H1 (cell line): Measurements from ENCODE around the gene RAD51B. TPM values are rescaled to one million over a fixed set of nuclear protein-coding genes. Genes with fewer than 3 reads are reported as not detected.

Source experiments
- CTCF ChIA-PET: fragments of 300-600 bp; sonication (Branson Sonifier 250); formaldehyde crosslinking; loops from one replicate; lab custom pipeline; 2021; ENCODE audit not compliant: partially characterized antibody; lab: Charles Lee
- POLR2A ChIA-PET: fragments of 300-600 bp; sonication (Branson Sonifier 250); formaldehyde crosslinking; loops from one replicate; lab custom pipeline; 2021; ENCODE audit warnings: inconsistent platforms; ENCODE audit not compliant: partially characterized antibody; lab: Charles Lee
- DNase-seq, 2 experiments: peaks; one replicate each; pipeline versions ENCODE4 v3.0.0 to v3.0.0-alpha.2; 2010 to 2022; ENCODE audit warnings: low spot score in 2 of 2, low read depth in 1 of 2, mixed read lengths in 1 of 2
- FAIRE-seq: peaks from 2 replicates; lab custom pipeline; 2011; peaks lifted over from hg19 to GRCh38; lab: Jason Lieb, UNC
- H2AFZ ChIP-seq: 2 replicates; pipeline ENCODE4 v1.8.1; 2012; ENCODE audit warnings: low read length, inconsistent platforms
- H2AK5ac ChIP-seq: 2 replicates; pipeline ENCODE4 v1.6.1; 2013; ENCODE audit warnings: low read depth, low read length
- H2BK120ac ChIP-seq: replicated peaks from 2 replicates; pipeline ENCODE3; 2013; ENCODE audit warnings: low read depth, low read length, inconsistent platforms
- H2BK12ac ChIP-seq: 2 replicates; pipeline ENCODE4 v1.6.1; 2013; ENCODE audit warnings: low read depth, low read length
- H2BK15ac ChIP-seq: 2 replicates; pipeline ENCODE4 v1.6.1; 2013; ENCODE audit warnings: low read length
- H2BK20ac ChIP-seq: 2 replicates; pipeline ENCODE4 v1.6.1; 2013; ENCODE audit warnings: low read length
- H2BK5ac ChIP-seq: 2 replicates; pipeline ENCODE4 v1.6.1; 2013; ENCODE audit warnings: low read depth, low read length
- H3K14ac ChIP-seq: 2 replicates; pipeline ENCODE4 v1.6.1; 2013; ENCODE audit warnings: inconsistent platforms; ENCODE audit not compliant: insufficient read length
- H3K18ac ChIP-seq: 2 replicates; pipeline ENCODE4 v1.6.1; 2013; ENCODE audit warnings: low read length; ENCODE audit errors: extremely low read depth
- H3K23ac ChIP-seq: 2 replicates; pipeline ENCODE4 v1.6.1; 2013; ENCODE audit warnings: inconsistent platforms; ENCODE audit not compliant: insufficient read length
- H3K23me2 ChIP-seq: 2 replicates; pipeline ENCODE4 v1.6.1; 2013; ENCODE audit warnings: low read depth, low read length
- H3K27ac ChIP-seq: 2 replicates; pipeline ENCODE4 v1.6.1; 2011; ENCODE audit warnings: low read depth, low read length, inconsistent platforms
- H3K27me3 ChIP-seq, 4 experiments: replicated peaks in 1 of 4; 1 replicate in 1 of 4; 2 replicates in 3 of 4; pipeline versions ENCODE4 v1.6.1 to v1.8.1; 2011 to 2013; ENCODE audit warnings: low read length in 3 of 4, mild to moderate bottlenecking in 3 of 4, inconsistent platforms in 2 of 4, mixed read lengths in 2 of 4, moderate library complexity in 1 of 4; ENCODE audit not compliant: control insufficient read depth in 3 of 4, insufficient read depth in 3 of 4; ENCODE audit errors: extremely low read depth in 1 of 4
- H3K36me3 ChIP-seq, 4 experiments: 2 replicates each; pipeline versions ENCODE4 v1.6.1 to v1.8.1; 2011 to 2013; ENCODE audit warnings: mild to moderate bottlenecking in 4 of 4, low read length in 3 of 4, moderate library complexity in 2 of 4, control low read depth in 1 of 4, inconsistent platforms in 1 of 4; ENCODE audit not compliant: insufficient read depth in 4 of 4, control insufficient read depth in 2 of 4
- H3K4ac ChIP-seq: replicated peaks from 2 replicates; pipeline ENCODE3; 2013; ENCODE audit warnings: low read length, low read depth, mixed read lengths, inconsistent platforms; ENCODE audit not compliant: insufficient read length
- H3K4me1 ChIP-seq, 4 experiments: replicated peaks in 1 of 4; 1 replicate in 1 of 4; 2 replicates in 3 of 4; pipeline versions ENCODE4 v1.6.1 to v1.8.1; 2011 to 2013; ENCODE audit warnings: low read length in 3 of 4, inconsistent platforms in 2 of 4, mixed read lengths in 1 of 4; ENCODE audit not compliant: insufficient read depth in 4 of 4, control insufficient read depth in 3 of 4
- H3K4me2 ChIP-seq, 2 experiments: 2 replicates each; pipeline versions ENCODE4 v1.6.1 to v1.8.1; 2011 to 2013; ENCODE audit warnings: low read depth in 2 of 2, low read length in 2 of 2, control low read depth in 1 of 2, inconsistent platforms in 1 of 2, mild to moderate bottlenecking in 1 of 2; ENCODE audit not compliant: insufficient read depth in 1 of 2
- H3K4me3 ChIP-seq, 4 experiments: fragments of 200-600, 300-600 bp in 1 of 4; sonication (generic), shearing (Covaris generic), sonication (Bioruptor Twin) in 1 of 4; 2 replicates each; pipeline versions ENCODE4 v1.5.1 to v1.8.1; 2011 to 2016; ENCODE audit warnings: low read length in 4 of 4, low read depth in 3 of 4, control low read depth in 2 of 4, inconsistent platforms in 2 of 4, mild to moderate bottlenecking in 2 of 4, mixed read lengths in 1 of 4, moderate library complexity in 1 of 4; ENCODE audit not compliant: insufficient read depth in 2 of 4; ENCODE audit errors: extremely low read depth in 1 of 4
- H3K56ac ChIP-seq: replicated peaks from 2 replicates; pipeline ENCODE3; 2013; ENCODE audit warnings: low read depth, mild to moderate bottlenecking, mixed read lengths, low read length, inconsistent platforms; ENCODE audit not compliant: insufficient read length
- H3K79me1 ChIP-seq: 2 replicates; pipeline ENCODE4 v1.6.1; 2013; ENCODE audit warnings: low read depth, low read length, control low read depth
- H3K79me2 ChIP-seq, 2 experiments: 2 replicates each; pipeline versions ENCODE4 v1.6.1 to v1.8.1; 2012 to 2013; ENCODE audit warnings: low read length in 2 of 2, mild to moderate bottlenecking in 2 of 2, inconsistent platforms in 1 of 2; ENCODE audit not compliant: insufficient read depth in 2 of 2, control insufficient read depth in 1 of 2
- H3K9ac ChIP-seq, 4 experiments: replicated peaks in 1 of 4; 1 replicate in 1 of 4; 2 replicates in 3 of 4; pipeline versions ENCODE4 v1.6.1 to v1.8.1; 2011 to 2013; ENCODE audit warnings: low read depth in 3 of 4, low read length in 3 of 4, control low read depth in 2 of 4, mild to moderate bottlenecking in 2 of 4, moderate library complexity in 2 of 4, inconsistent platforms in 1 of 4; ENCODE audit errors: extremely low read depth in 1 of 4
- H3K9me3 ChIP-seq, 2 experiments: 2 replicates each; pipeline versions ENCODE4 v1.6.1 to v1.8.1; 2012 to 2013; ENCODE audit warnings: mild to moderate bottlenecking in 2 of 2, moderate library complexity in 2 of 2, control low read depth in 1 of 2, inconsistent platforms in 1 of 2, low read depth in 1 of 2, low read length in 1 of 2, mixed read lengths in 1 of 2; ENCODE audit not compliant: insufficient read depth in 2 of 2
- H4K20me1 ChIP-seq, 2 experiments: replicated peaks in 1 of 2; 2 replicates each; pipeline versions ENCODE3 to v1.8.1; 2011 to 2013; ENCODE audit warnings: inconsistent platforms in 2 of 2, low read length in 2 of 2, mild to moderate bottlenecking in 1 of 2; ENCODE audit not compliant: insufficient read depth in 2 of 2, control insufficient read depth in 1 of 2
- H4K5ac ChIP-seq: 2 replicates; pipeline ENCODE4 v1.6.1; 2013; ENCODE audit warnings: low read length, low read depth, mixed read lengths, inconsistent platforms; ENCODE audit not compliant: insufficient read length
- H4K8ac ChIP-seq: 2 replicates; pipeline ENCODE4 v1.8.0; 2013; ENCODE audit warnings: mild to moderate bottlenecking, moderate library complexity, low read length, inconsistent platforms; ENCODE audit not compliant: insufficient read depth; ENCODE audit errors: extremely low read depth
- H4K91ac ChIP-seq: replicated peaks from 2 replicates; pipeline ENCODE3; 2013; ENCODE audit warnings: low read length, mixed read lengths, inconsistent platforms; ENCODE audit not compliant: insufficient read length
- CBX5 ChIP-seq: fragments of 300-800, 300-1000 bp; sonication (generic); IDR thresholded peaks from 2 replicates; pipeline ENCODE4 v1.7.1; 2016; ENCODE audit warnings: antibody characterized with exemption, low read length, low read depth
- CEBPB ChIP-seq: IDR thresholded peaks from 2 replicates; pipeline ENCODE4 v1.6.1; 2012; ENCODE audit warnings: low read depth, low read length
- JUN ChIP-seq: IDR thresholded peaks from 2 replicates; pipeline ENCODE4 v1.6.1; 2011; ENCODE audit warnings: low read depth, mild to moderate bottlenecking, improper control_type of control experiment, low read length
- NRF1 ChIP-seq: IDR thresholded peaks from 2 replicates; pipeline ENCODE4 v1.6.1; 2011; ENCODE audit warnings: mild to moderate bottlenecking, low read depth, low read length, improper control_type of control experiment
- SIRT6 ChIP-seq: IDR thresholded peaks from one replicate; pipeline ENCODE4 v1.7.1; 2012; ENCODE audit warnings: low read length, inconsistent platforms
- SIX5 ChIP-seq: IDR thresholded peaks from 2 replicates; pipeline ENCODE4 v1.6.1; 2011; ENCODE audit warnings: mild to moderate bottlenecking, low read depth, low read length
- SP4 ChIP-seq: IDR thresholded peaks from 2 replicates; pipeline ENCODE4 v1.6.1; 2012; ENCODE audit warnings: low read length, inconsistent platforms
- WGBS, 2 experiments: shearing (Covaris generic) in 1 of 2; methylation state at CpG; one replicate each; pipeline versions ENCODE4 v1.1.6 to v1.1.7; 2013 to 2015; ENCODE audit warnings: low lambda C conversion rate in 2 of 2, mixed read lengths in 2 of 2, inconsistent platforms in 1 of 2, low coverage in 1 of 2, missing lambda C conversion rate in 1 of 2; ENCODE audit not compliant: insufficient replicate concordance in 2 of 2, insufficient coverage in 1 of 2, insufficient read length in 1 of 2; ENCODE audit errors: extremely low coverage in 1 of 2, missing lambda C conversion rate in 1 of 2; 5-methylcytosine and 5-hydroxymethylcytosine counted together
- polyA plus RNA-seq, 7 experiments: library from polyadenylated mRNA; depleted of rRNA in 3 of 7; stranded (reverse) in 5 of 7; unstranded in 2 of 7; fragments of >200 nt in 5 of 7; fragments of 200-250 nt in 2 of 7; gene quantifications; 1 replicate in 5 of 7; 2 replicates in 1 of 7; 4 replicates in 1 of 7; pipeline versions ENCODE4 v1.2.1 to v1.2.3, GENCODE V29; 2011 to 2013; ENCODE audit warnings: missing spikeins in 2 of 7, mixed read lengths in 2 of 7
- total RNA-seq: library from RNA; stranded (reverse); fragmentation: NEBNext Ultra II Directional; extraction: Animal tissue kit (Norgen Biotek cat#: 25700); gene quantifications from 2 replicates; pipeline ENCODE4 v1.2.1, GENCODE V29; 2021

The RAD51B gene
- total and polyA plus RNA-seq, 2 of the 8 experiments (the other 6 are each of a cell fraction or from before 2014, with no cell fraction given), result 3.9 to 14.9 TPM

- ChIA-PET POLR2A (no interaction called here), CTCF (no interaction called here)
- H3K23ac ChIP-seq, result no peak overlapping the region
- H3K9me3 ChIP-seq, result no peaks in the 10 kb centered on the region
- no peaks in the 10 kb centered on the region for H3K79me1 ChIP-seq
- H2AK5ac ChIP-seq, result no peak overlapping the region
- H4K5ac ChIP-seq, result no peak overlapping the region
- no peak overlapping the region for H3K4ac ChIP-seq
- no peak overlapping the region for H2BK12ac ChIP-seq
- no peak overlapping the region for H3K4me2 ChIP-seq
- H3K27me3 ChIP-seq, result no peaks in the 10 kb centered on the region
- 100% methylated on average over 2 of the region's 2 CpGs; no CpG with 5 or more reads in 1 of the 2 experiments for WGBS, 2 experiments
- no peak overlapping the region for H3K56ac ChIP-seq
- no peak overlapping the region for H3K27ac ChIP-seq
- H3K18ac ChIP-seq, result no peak overlapping the region
- H2BK20ac ChIP-seq, result no peak overlapping the region
- no peak overlapping the region for H3K14ac ChIP-seq
- H2BK15ac ChIP-seq, result no peak overlapping the region
- no peak overlapping the region for H3K9ac ChIP-seq
- FAIRE-seq (no peak), DNase-seq (no peak)
- no peak overlapping the region for H4K8ac ChIP-seq
- H4K20me1 ChIP-seq, result no peaks in the 10 kb centered on the region
- H2AFZ ChIP-seq, result no peak overlapping the region
- H2BK120ac ChIP-seq, result no peak overlapping the region
- no peak overlapping the region for H3K4me3 ChIP-seq
- no peak overlapping the region for H4K91ac ChIP-seq
- TF ChIP-seq SIRT6, result no peak
- TF ChIP-seq CEBPB, result no peak
- no peak for TF ChIP-seq SP4
- no peak for TF ChIP-seq CBX5
- no peak for TF ChIP-seq JUN
- TF ChIP-seq SIX5, result no peak
- TF ChIP-seq NRF1, result no peak
- peaks cover 2 to 10% (median 6%) of the 10 kb centered on the region in 4 experiments; a peak in 4 of 7 replicates for H3K4me1 ChIP-seq
- H3K79me2 ChIP-seq, result no peaks in the 10 kb centered on the region
- no peaks in the 10 kb centered on the region for H3K23me2 ChIP-seq
- no peaks in the 10 kb centered on the region for H3K36me3 ChIP-seq
- no peak overlapping the region for H2BK5ac ChIP-seq
Measured at GRCh38 chr14:68464711-68465110, 645.1 kb downstream of the RAD51B start.
